Measurements from ENCODE around the gene EML6. TPM values are rescaled to one million over a fixed set of nuclear protein-coding genes. Genes with fewer than 3 reads are reported as not detected.

Gene EML6
- polyA plus RNA-seq, 2 of the 4 experiments (the other 2 are of a cell fraction) = 1.4 to 1.5 TPM

GRCh38 chr2:54683596-54683995 lies 39.9 kb upstream of the EML6 start:
- WGBS (ENCODE audit: missing lambda C conversion rate) = 70% methylated on average over 2 of the region's 2 CpGs
- Histone ChIP-seq H3K4me2 (no peak overlapping the region), H3K9me3 (no peaks in the 10 kb centered on the region), H3K4me3 (no peak overlapping the region), H3K4me1 (no peaks in the 10 kb centered on the region), H3K27ac (no peak overlapping the region)
- CTCF ChIA-PET = interaction anchor here (1.4 to 1.7 kb wide), 3 partner anchors 8 to 21 kb away, joined by 3 to 7 read pairs (median 5); no protein-coding TSS in a partner anchor
- POLR2A ChIA-PET = no interaction called here
- FAIRE-seq (no peak), ATAC-seq (no peak), DNase-seq (ENCODE audit: low read depth in 1 of 2, low spot score in 1 of 2) (no peak)
- TF ChIP-seq, protein P1, sequence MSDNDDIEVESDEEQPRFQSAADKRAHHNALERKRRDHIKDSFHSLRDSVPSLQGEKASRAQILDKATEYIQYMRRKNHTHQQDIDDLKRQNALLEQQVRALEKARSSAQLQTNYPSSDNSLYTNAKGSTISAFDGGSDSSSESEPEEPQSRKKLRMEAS (IDR thresholded peaks at IDR 0.05) = no peak
- TF ChIP-seq ESRRA (IDR thresholded peaks at IDR 0.05; ENCODE audit: borderline replicate concordance, low read length) (no peak), CHD4 (IDR thresholded peaks at IDR 0.05; ENCODE audit: borderline replicate concordance) (no peak), CBX2 (IDR thresholded peaks at IDR 0.05; ENCODE audit: borderline replicate concordance, low read depth) (no peak), SREBF2 (IDR thresholded peaks at IDR 0.05) (no peak), BHLHE40 (IDR thresholded peaks at IDR 0.05; ENCODE audit: low read depth, low read length) (no peak), FOSL2 (IDR thresholded peaks at IDR 0.05) (no peak), FOSL2 (CRISPR knock-in tag; IDR thresholded peaks at IDR 0.05) (no peak)
- TF ChIP-seq, protein P2, sequence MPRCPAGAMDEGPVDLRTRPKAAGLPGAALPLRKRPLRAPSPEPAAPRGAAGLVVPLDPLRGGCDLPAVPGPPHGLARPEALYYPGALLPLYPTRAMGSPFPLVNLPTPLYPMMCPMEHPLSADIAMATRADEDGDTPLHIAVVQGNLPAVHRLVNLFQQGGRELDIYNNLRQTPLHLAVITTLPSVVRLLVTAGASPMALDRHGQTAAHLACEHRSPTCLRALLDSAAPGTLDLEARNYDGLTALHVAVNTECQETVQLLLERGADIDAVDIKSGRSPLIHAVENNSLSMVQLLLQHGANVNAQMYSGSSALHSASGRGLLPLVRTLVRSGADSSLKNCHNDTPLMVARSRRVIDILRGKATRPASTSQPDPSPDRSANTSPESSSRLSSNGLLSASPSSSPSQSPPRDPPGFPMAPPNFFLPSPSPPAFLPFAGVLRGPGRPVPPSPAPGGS (IDR thresholded peaks at IDR 0.05) = no peak

GRCh38 chr2:54685263-54685775 lies 38.1 kb upstream of the EML6 start:
- Histone ChIP-seq H3K4me1 (no peaks in the 10 kb centered on the region), H3K27ac (no peak overlapping the region), H3K4me3 (no peak overlapping the region), H3K9me3 (no peaks in the 10 kb centered on the region), H3K4me2 (no peak overlapping the region)
- ChIA-PET CTCF (interaction anchor here (0.7 to 1.7 kb wide), 4 partner anchors 8 to 787 kb away, joined by 3 to 6 read pairs (median 4); no protein-coding TSS in a partner anchor), POLR2A (no interaction called here)
- no peak for TF ChIP-seq EHF (CRISPR knock-in tag; IDR thresholded peaks at IDR 0.05)
- TF ChIP-seq CBX2 (IDR thresholded peaks at IDR 0.05; ENCODE audit: borderline replicate concordance, low read depth) = no peak
- TF ChIP-seq, protein P1 (IDR thresholded peaks at IDR 0.05) = no peak
- TF ChIP-seq, protein P3, sequence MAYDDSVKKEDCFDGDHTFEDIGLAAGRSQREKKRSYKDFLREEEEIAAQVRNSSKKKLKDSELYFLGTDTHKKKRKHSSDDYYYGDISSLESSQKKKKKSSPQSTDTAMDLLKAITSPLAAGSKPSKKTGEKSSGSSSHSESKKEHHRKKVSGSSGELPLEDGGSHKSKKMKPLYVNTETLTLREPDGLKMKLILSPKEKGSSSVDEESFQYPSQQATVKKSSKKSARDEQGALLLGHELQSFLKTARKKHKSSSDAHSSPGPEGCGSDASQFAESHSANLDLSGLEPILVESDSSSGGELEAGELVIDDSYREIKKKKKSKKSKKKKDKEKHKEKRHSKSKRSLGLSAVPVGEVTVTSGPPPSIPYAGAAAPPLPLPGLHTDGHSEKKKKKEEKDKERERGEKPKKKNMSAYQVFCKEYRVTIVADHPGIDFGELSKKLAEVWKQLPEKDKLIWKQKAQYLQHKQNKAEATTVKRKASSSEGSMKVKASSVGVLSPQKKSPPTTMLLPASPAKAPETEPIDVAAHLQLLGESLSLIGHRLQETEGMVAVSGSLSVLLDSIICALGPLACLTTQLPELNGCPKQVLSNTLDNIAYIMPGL (CRISPR knock-in tag; IDR thresholded peaks at IDR 0.05; ENCODE audit: borderline replicate concordance) = no peak
- TF ChIP-seq GATA3 (IDR thresholded peaks at IDR 0.05; ENCODE audit: borderline replicate concordance) = no peak
- no peak for TF ChIP-seq ZC3H11A (IDR thresholded peaks at IDR 0.05)
- no peak for TF ChIP-seq PHF8 (IDR thresholded peaks at IDR 0.05; ENCODE audit: borderline replicate concordance, low read depth)
- no peak for TF ChIP-seq EP300 (IDR thresholded peaks at IDR 0.05)
- no peak for TF ChIP-seq ZSCAN20 (CRISPR knock-in tag; IDR thresholded peaks at IDR 0.05)
- TF ChIP-seq RCOR1 (IDR thresholded peaks at IDR 0.05; ENCODE audit: low read depth, low read length) = no peak
- no peak for TF ChIP-seq TP53 (CRISPR knock-in tag; IDR thresholded peaks at IDR 0.05)
- no peak for TF ChIP-seq NFE2L2 (conservative IDR thresholded peaks at IDR 0.05; ENCODE audit: low read length)
- TF ChIP-seq POLR2AphosphoS2 (conservative IDR thresholded peaks at IDR 0.05; ENCODE audit: low read length) = no peak
- no peak for TF ChIP-seq FOSL2 (IDR thresholded peaks at IDR 0.05)
- TF ChIP-seq FOSL2 (CRISPR knock-in tag; IDR thresholded peaks at IDR 0.05) = no peak
- ATAC-seq = no peak
- no peak for FAIRE-seq
- 59% methylated on average over 4 of the region's 4 CpGs for WGBS (ENCODE audit: missing lambda C conversion rate)
- DNase-seq (ENCODE audit: low read depth in 1 of 2, low spot score in 1 of 2) = no peak

- CTCF ChIA-PET = interaction anchor here (1.2 to 2.4 kb wide), 2 partner anchors 8 to 17 kb away, joined by 4 to 8 read pairs; no protein-coding TSS in a partner anchor
- no peak overlapping the region for H3K4me2 ChIP-seq
- peak in 1 of 2 experiments; percentile 27; a peak in 1 of 6 replicates for ATAC-seq
- DNase-seq (ENCODE audit: low read depth in 1 of 2, low spot score in 1 of 2) = no peak
- H3K27ac ChIP-seq = no peak overlapping the region
- no peaks in the 10 kb centered on the region for H3K4me1 ChIP-seq
- POLR2A ChIA-PET = no interaction called here
- FAIRE-seq = no peak
- 49% methylated on average over 4 of the region's 4 CpGs for WGBS (ENCODE audit: missing lambda C conversion rate)
- H3K9me3 ChIP-seq = no peaks in the 10 kb centered on the region
- no peak overlapping the region for H3K4me3 ChIP-seq
- TF ChIP-seq RCOR1 (IDR thresholded peaks at IDR 0.05; ENCODE audit: low read depth, low read length) = no peak
- TF ChIP-seq CTCF (IDR thresholded peaks at IDR 0.05) = no peak
- TF ChIP-seq NR3C1 (IDR thresholded peaks at IDR 0.05) = no peak
- no peak for TF ChIP-seq SREBF2 (IDR thresholded peaks at IDR 0.05)
- TF ChIP-seq FOSL2 (IDR thresholded peaks at IDR 0.05) = no peak
- no peak for TF ChIP-seq FOSL2 (CRISPR knock-in tag; IDR thresholded peaks at IDR 0.05)
- TF ChIP-seq GATA3 (IDR thresholded peaks at IDR 0.05; ENCODE audit: borderline replicate concordance) = no peak
- no peak for TF ChIP-seq HDAC2 (IDR thresholded peaks at IDR 0.05)
- TF ChIP-seq, protein P2 (IDR thresholded peaks at IDR 0.05) = no peak
- TF ChIP-seq ZNF302 (CRISPR knock-in tag; IDR thresholded peaks at IDR 0.05) = no peak
- no peak for TF ChIP-seq HOXB5 (CRISPR knock-in tag; IDR thresholded peaks at IDR 0.05)
- no peak for TF ChIP-seq ZSCAN20 (CRISPR knock-in tag; IDR thresholded peaks at IDR 0.05)
- no peak for TF ChIP-seq TFCP2L1 (CRISPR knock-in tag; IDR thresholded peaks at IDR 0.05)
- TF ChIP-seq KDM1A (IDR thresholded peaks at IDR 0.05; ENCODE audit: low read depth) = no peak
Observed at GRCh38 chr2:54687595-54688152, 35.8 kb upstream of the EML6 start.

Measured in A549 (cell line).